Kidney (tissue), 14 donors: ENCODE measurements around the gene LYPLA2. TPM values are rescaled to one million over a fixed set of nuclear protein-coding genes. Genes with fewer than 3 reads are reported as not detected.

Source experiments
- DNase-seq, 5 donors: peaks; one replicate each; pipeline ENCODE4 v3.0.0-alpha.2; 2013 to 2020
- FAIRE-seq: peaks from 2 replicates; lab custom pipeline; 2012; peaks lifted over from hg19 to GRCh38; lab: Jason Lieb, UNC
- H3K27ac ChIP-seq, 2 donors: one replicate each; pipeline ENCODE4 v1.7.0; 2013; ENCODE audit warnings: low read depth in 2 of 2, low read length in 2 of 2, inconsistent platforms in 1 of 2
- H3K27me3 ChIP-seq: one replicate; pipeline ENCODE4 v1.7.1; 2013; ENCODE audit warnings: low read length, inconsistent platforms; ENCODE audit not compliant: control insufficient read depth, insufficient read depth
- H3K36me3 ChIP-seq, 3 donors: one replicate each; pipeline versions ENCODE4 v1.7.0 to v1.7.1; 2013; ENCODE audit warnings: low read length in 3 of 3, control low read depth in 1 of 3, inconsistent platforms in 1 of 3; ENCODE audit not compliant: insufficient read depth in 3 of 3, control insufficient read depth in 2 of 3
- H3K4me1 ChIP-seq, 3 donors: one replicate each; pipeline versions ENCODE4 v1.7.0 to v1.7.1; 2013; ENCODE audit warnings: low read length in 3 of 3, inconsistent platforms in 1 of 3, low read depth in 1 of 3; ENCODE audit not compliant: control insufficient read depth in 2 of 3, insufficient read depth in 2 of 3
- H3K4me3 ChIP-seq, 3 donors: one replicate each; pipeline versions ENCODE4 v1.7.0 to v1.8.1; 2013; ENCODE audit warnings: low read length in 3 of 3, control low read depth in 1 of 3, inconsistent platforms in 1 of 3
- H3K9ac ChIP-seq, 3 donors: one replicate each; pipeline versions ENCODE4 v1.7.0 to v1.7.1; 2013; ENCODE audit warnings: low read length in 3 of 3, control low read depth in 1 of 3, inconsistent platforms in 1 of 3
- H3K9me3 ChIP-seq, 3 donors: one replicate each; pipeline versions ENCODE4 v1.7.0 to v1.7.1; 2013; ENCODE audit warnings: low read length in 3 of 3, control low read depth in 1 of 3, inconsistent platforms in 1 of 3; ENCODE audit not compliant: control insufficient read depth in 2 of 3, insufficient read depth in 1 of 3
- CTCF ChIP-seq: IDR thresholded peaks from 3 replicates; pipeline ENCODE4 v1.5.1; 2012; ENCODE audit warnings: mild to moderate bottlenecking, moderate library complexity, borderline replicate concordance; ENCODE audit not compliant: insufficient read depth; ENCODE audit errors: extremely low read depth
- intact Hi-C: fragments of 100-400 bp; cut with DNase I; formaldehyde crosslinking; loops from one replicate; pipeline ENCODE4 v1.11.1; 2022
- polyA plus RNA-seq: library from polyadenylated mRNA; stranded (reverse); fragments of 350-450 nt; fragmentation: Illumina TruSeq; extraction: RNeasy Lipid Tissue Mini Kit (QIAGEN cat#74804); gene quantifications from one replicate; pipeline ENCODE4 v1.2.3, GENCODE V29; 2014; ENCODE audit warnings: low read depth, low replicate concordance; ENCODE audit not compliant: insufficient read depth
- total RNA-seq: library from RNA; stranded (reverse); fragmentation: NEBNext Ultra II Directional; extraction: Animal tissue kit (Norgen Biotek cat#: 25700); gene quantifications from one replicate; pipeline ENCODE4 v1.2.1, GENCODE V29; 2021
- donor health status: control.
- donor health status: control.
- donor health status: control.
- donor health status: control.
- donor health status: control.
- donor health status: DM: yes; HTN: yes; CAD: no.
- donor health status: Normal renal cell carcinoma (clear cell type).

Gene LYPLA2
- total and polyA plus RNA-seq, 2 donors from 2014 or later = 71.3 to 133 TPM

GRCh38 chr1:23763041-23763577 is 27.8 kb upstream of the LYPLA2 start:
- DNase-seq = no peak
- Histone ChIP-seq H3K9ac (no peak overlapping the region), H3K27me3 (no peaks in the 10 kb centered on the region), H3K9me3 (no peaks in the 10 kb centered on the region), H3K4me3 (no peak overlapping the region), H3K36me3 (peaks cover 2 to 27% (median 25%) of the 10 kb centered on the region in 3 donors), H3K4me1 (no peaks in the 10 kb centered on the region), H3K27ac (no peak overlapping the region)
- FAIRE-seq = no peak
- no peak for TF ChIP-seq CTCF
- intact Hi-C loops = no loop called here

- Histone ChIP-seq H3K27ac (no peak overlapping the region), H3K27me3 (no peaks in the 10 kb centered on the region), H3K9ac (no peak overlapping the region), H3K4me1 (peaks cover 0 to 6% (median 0%) of the 10 kb centered on the region in 3 donors), H3K9me3 (no peaks in the 10 kb centered on the region), H3K36me3 (peaks cover 0 to 3% (median 3%) of the 10 kb centered on the region in 3 donors), H3K4me3 (no peak overlapping the region)
- DNase-seq (no peak), FAIRE-seq (no peak)
- intact Hi-C loops = no loop called here
- TF ChIP-seq CTCF = no peak
These were observed 22.2 kb upstream of the LYPLA2 start for GRCh38 chr1:23768733-23769132.

- FAIRE-seq = no peak
- peaks cover 0 to 3% (median 0%) of the 10 kb centered on the region in 3 donors for H3K36me3 ChIP-seq
- peak overlapping the region in 1 of 3 donors; percentile 4 for H3K4me3 ChIP-seq
- no peak overlapping the region for H3K9ac ChIP-seq
- no peaks in the 10 kb centered on the region for H3K27me3 ChIP-seq
- DNase-seq = peak; percentile 84 to 94 (median 87)
- peaks cover 0 to 9% (median 0%) of the 10 kb centered on the region in 3 donors for H3K4me1 ChIP-seq
- intact Hi-C loops = no loop called here
- H3K9me3 ChIP-seq = no peaks in the 10 kb centered on the region
- H3K27ac ChIP-seq = no peak overlapping the region
- TF ChIP-seq CTCF = peak; percentile 95
These were observed 18.7 kb upstream of the LYPLA2 start for GRCh38 chr1:23772049-23772853.
